OCI-LY7 (cell line): ENCODE results near the gene TTL. TPM values are rescaled to one million over a fixed set of nuclear protein-coding genes. Genes with fewer than 3 reads are reported as not detected.

Experiments used
- BruUV-seq: library from RNA; stranded (reverse); fragments of 400-500 nt; replicated peaks from 2 replicates; lab custom pipeline; 2021; lab: Mats Ljungman, UMichigan
- CTCF ChIA-PET: fragments of 300-600 bp; sonication (Branson Sonifier 250); formaldehyde crosslinking; loops from one replicate; lab custom pipeline; 2022; ENCODE audit warnings: antibody characterized with exemption; ENCODE audit not compliant: unreplicated experiment; lab: Charles Lee
- POLR2A ChIA-PET: fragments of 300-600 bp; sonication (Branson Sonifier 250); formaldehyde crosslinking; loops from one replicate; lab custom pipeline; 2022; ENCODE audit warnings: antibody characterized with exemption; lab: Charles Lee
- DNase-seq: peaks from one replicate; pipeline ENCODE4 v3.0.0-alpha.2; 2015; ENCODE audit warnings: low spot score
- H2AFZ ChIP-seq: fragments of 200-600 bp; sonication (generic), shearing (Covaris generic); 2 replicates; pipeline ENCODE4 v1.6.1; 2014; ENCODE audit warnings: mild to moderate bottlenecking, antibody characterized with exemption, low read length, moderate library complexity
- H3K27ac ChIP-seq: fragments of 200-600 bp; sonication (generic); 2 replicates; pipeline ENCODE4 v1.5.1; 2014; ENCODE audit warnings: mixed run types, low read depth, mild to moderate bottlenecking, moderate library complexity, low read length, inconsistent platforms; ENCODE audit not compliant: poor library complexity, severe bottlenecking
- H3K36me3 ChIP-seq: fragments of 200-600 bp; sonication (generic); 2 replicates; pipeline ENCODE4 v1.6.1; 2014; ENCODE audit warnings: mild to moderate bottlenecking, antibody characterized with exemption, low read length, moderate library complexity, mixed read lengths; ENCODE audit not compliant: insufficient read depth
- H3K4me1 ChIP-seq: fragments of 200-600 bp; sonication (generic); 2 replicates; pipeline ENCODE4 v1.5.1; 2014; ENCODE audit warnings: mild to moderate bottlenecking, low read length; ENCODE audit not compliant: insufficient read depth, poor library complexity, severe bottlenecking
- H3K4me2 ChIP-seq: fragments of 200-600 bp; sonication (generic); 2 replicates; pipeline ENCODE4 v1.6.1; 2014; ENCODE audit warnings: mild to moderate bottlenecking, low read length
- H3K4me3 ChIP-seq: fragments of 200-600 bp; sonication (generic); 2 replicates; pipeline ENCODE4 v1.5.1; 2014; ENCODE audit warnings: mild to moderate bottlenecking, low read depth, low read length; ENCODE audit not compliant: poor library complexity, severe bottlenecking
- H3K79me2 ChIP-seq: fragments of 200-600 bp; sonication (generic); 2 replicates; pipeline ENCODE4 v1.6.1; 2016; ENCODE audit warnings: low read depth, mild to moderate bottlenecking, low read length, moderate library complexity, mixed read lengths; ENCODE audit not compliant: insufficient read depth
- H3K9me2 ChIP-seq: fragments of 200-600 bp; sonication (generic); 2 replicates; pipeline ENCODE4 v1.6.1; 2016; ENCODE audit warnings: mild to moderate bottlenecking, low read length, mixed read lengths; ENCODE audit not compliant: insufficient read depth
- H3K9me3 ChIP-seq: fragments of 200-600 bp; sonication (generic); 2 replicates; pipeline ENCODE4 v1.6.1; 2014; ENCODE audit warnings: mild to moderate bottlenecking, mixed run types, low read length, mixed read lengths
- H4K20me1 ChIP-seq: fragments of 200-600 bp; sonication (generic); 2 replicates; pipeline ENCODE4 v1.6.1; 2014; ENCODE audit warnings: mild to moderate bottlenecking, antibody characterized with exemption, low read length, moderate library complexity, mixed read lengths; ENCODE audit not compliant: insufficient read depth
- CTCF ChIP-seq: fragments of 200-600 bp; sonication (generic); conservative IDR thresholded peaks from 2 replicates; pipeline ENCODE4 v1.5.1; 2014; ENCODE audit warnings: mild to moderate bottlenecking, antibody characterized with exemption, low read length, moderate library complexity, mixed read lengths
- EZH2phosphoT487 ChIP-seq: fragments of 200-600 bp; sonication (generic); IDR thresholded peaks from 2 replicates; pipeline ENCODE4 v1.6.1; 2018; ENCODE audit warnings: low read depth, borderline replicate concordance, mild to moderate bottlenecking, mixed run types, antibody characterized with exemption, low read length, moderate library complexity, mixed read lengths
- intact Hi-C: fragments of 100-400 bp; cut with micrococcal nuclease; formaldehyde crosslinking; loops from one replicate; pipeline ENCODE4 v1.10.0; 2022; ENCODE audit not compliant: unreplicated experiment
- total RNA-seq, 2 experiments: library from RNA; depleted of rRNA in 1 of 2; stranded (reverse); fragments of >200 nt in 1 of 2; shearing (Covaris generic) in 1 of 2; gene quantifications; 2 replicates each; pipeline ENCODE4 v1.2.3, GENCODE V29; 2014 to 2022

Gene TTL
- total RNA-seq, 2 experiments from 2014 or later: 27.1 to 45.1 TPM

- CTCF ChIA-PET: interaction anchor here (1.4 kb wide), 1 partner anchor 9 kb away, joined by 5 read pairs; no protein-coding TSS in a partner anchor
- Histone ChIP-seq H3K4me1 (peaks cover 27% of the 10 kb centered on the region), H3K79me2 (peaks cover 8% of the 10 kb centered on the region; the same call in 1 of the 2 replicates), H3K27ac (peak overlapping the region; percentile 76), H2AFZ (peak overlapping the region; percentile 87), H3K4me2 (peak overlapping the region; percentile 91), H4K20me1 (no peaks in the 10 kb centered on the region), H3K9me3 (no peaks in the 10 kb centered on the region), H3K4me3 (peak overlapping the region; percentile 75), H3K36me3 (peaks cover 5% of the 10 kb centered on the region; the same call in 1 of the 2 replicates), H3K9me2 (no peaks in the 10 kb centered on the region)
- no peak for DNase-seq
- POLR2A ChIA-PET: interaction anchor here (0.6 to 1.0 kb wide), 3 partner anchors 43 to 529 kb away, joined by 3 to 4 read pairs (median 3); no protein-coding TSS in a partner anchor
- TF ChIP-seq CTCF (no peak), EZH2phosphoT487 (no peak)
- TSS peak; percentile 91 for BruUV-seq
- intact Hi-C loops: loop anchor here (1.0 to 5.0 kb wide), 4 partner anchors 41 to 529 kb away; partner anchors contain the start of genes POLR1B, TMEM87B and ZC3H8
These were observed 101.7 kb downstream of the TTL start for GRCh38 chr2:112583497-112584133.

GRCh38 chr2:112584134-112584890, 102.4 kb downstream of the TTL start, which contains the start of gene CHCHD5:
Gene CHCHD5, plus strand, starts transcription at chr2:112584609. Its CDS starts 39 bp downstream, at chr2:112584648.
- Histone ChIP-seq H3K9me2 (no peaks in the 10 kb centered on the region), H3K36me3 (peaks cover 4% of the 10 kb centered on the region; the same call in 1 of the 2 replicates), H2AFZ (peak within 1 kb of the TSS; percentile 87), H3K4me3 (peak within 1 kb of the TSS; percentile 75), H3K27ac (peak within 1 kb of the TSS; percentile 76), H3K4me1 (peaks cover 27% of the 10 kb centered on the region), H3K79me2 (peaks cover 8% of the 10 kb centered on the region; the same call in 1 of the 2 replicates), H3K9me3 (no peaks in the 10 kb centered on the region), H3K4me2 (peak within 1 kb of the TSS; percentile 91), H4K20me1 (no peaks in the 10 kb centered on the region)
- TSS peak; percentile 74 for BruUV-seq
- DNase-seq: peak; percentile 95
- intact Hi-C loops: loop anchor here (1.0 to 5.0 kb wide), 4 partner anchors 42 to 530 kb away; partner anchors contain the start of genes POLR1B, TMEM87B and ZC3H8
- no peak for TF ChIP-seq CTCF
- TF ChIP-seq EZH2phosphoT487: no peak
- CTCF ChIA-PET: interaction anchor here (0.6 to 1.4 kb wide), 3 partner anchors 10 to 99 kb away, joined by 3 to 5 read pairs (median 3); no protein-coding TSS in a partner anchor
- POLR2A ChIA-PET: interaction anchor here (0.5 to 1.6 kb wide), 3 partner anchors 9 to 1311 kb away, joined by 3 to 5 read pairs (median 3); no protein-coding TSS in a partner anchor
